GM11168 (cell line): ENCODE measurements around the gene DNM2.

Experiments used
- in situ Hi-C: fragments of 300-500 bp; cut with MboI; formaldehyde crosslinking; loops from one replicate; pipeline ENCODE4 v1.12.0; 2022; ENCODE audit warnings: low sequenced_read_pairs; ENCODE audit not compliant: unreplicated experiment

The DNM2 gene

DNA sequence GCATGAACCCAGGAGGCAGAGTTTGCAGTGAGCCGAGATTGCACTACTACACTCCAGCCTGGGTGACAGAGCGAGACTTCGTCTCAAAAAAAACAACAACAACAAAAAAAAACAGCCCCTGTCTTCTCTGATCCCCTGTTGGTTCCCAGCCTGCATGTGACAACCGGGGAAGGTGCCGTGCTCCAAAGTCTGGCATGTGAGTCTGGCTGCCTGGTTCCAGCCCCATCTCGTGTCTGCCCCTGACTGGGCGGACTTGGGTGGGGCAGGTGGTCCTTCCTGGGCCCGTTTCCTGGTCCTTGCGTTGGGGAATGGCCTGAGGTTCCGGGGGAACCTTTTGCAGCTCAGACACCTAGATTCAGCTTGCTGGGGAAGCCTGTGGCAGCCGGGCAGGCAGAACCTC lies 50.5 kb downstream of the DNM2 start:
- in situ Hi-C loops, result no loop called here

DNA sequence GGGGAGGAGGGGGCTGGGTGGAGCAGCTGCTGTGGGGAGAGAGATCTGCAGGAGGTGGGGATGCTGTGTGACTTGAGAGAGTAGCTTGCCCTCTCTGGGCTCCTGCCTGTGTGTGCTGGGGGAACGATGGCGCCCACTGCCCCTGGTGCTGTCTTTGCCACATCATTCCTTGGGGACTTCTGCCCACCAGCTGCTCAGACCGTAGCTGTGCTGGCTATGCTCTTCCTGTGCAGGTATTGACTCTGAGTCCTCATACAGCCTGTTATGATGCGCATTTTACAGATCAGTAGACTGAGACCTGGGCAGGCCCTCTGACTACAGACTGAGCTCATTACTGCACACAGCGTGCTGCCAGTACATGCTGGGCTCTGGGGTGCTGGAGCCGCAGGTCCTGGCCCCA lies 51.1 kb downstream of the DNM2 start:
- in situ Hi-C loops, result no loop called here

DNA sequence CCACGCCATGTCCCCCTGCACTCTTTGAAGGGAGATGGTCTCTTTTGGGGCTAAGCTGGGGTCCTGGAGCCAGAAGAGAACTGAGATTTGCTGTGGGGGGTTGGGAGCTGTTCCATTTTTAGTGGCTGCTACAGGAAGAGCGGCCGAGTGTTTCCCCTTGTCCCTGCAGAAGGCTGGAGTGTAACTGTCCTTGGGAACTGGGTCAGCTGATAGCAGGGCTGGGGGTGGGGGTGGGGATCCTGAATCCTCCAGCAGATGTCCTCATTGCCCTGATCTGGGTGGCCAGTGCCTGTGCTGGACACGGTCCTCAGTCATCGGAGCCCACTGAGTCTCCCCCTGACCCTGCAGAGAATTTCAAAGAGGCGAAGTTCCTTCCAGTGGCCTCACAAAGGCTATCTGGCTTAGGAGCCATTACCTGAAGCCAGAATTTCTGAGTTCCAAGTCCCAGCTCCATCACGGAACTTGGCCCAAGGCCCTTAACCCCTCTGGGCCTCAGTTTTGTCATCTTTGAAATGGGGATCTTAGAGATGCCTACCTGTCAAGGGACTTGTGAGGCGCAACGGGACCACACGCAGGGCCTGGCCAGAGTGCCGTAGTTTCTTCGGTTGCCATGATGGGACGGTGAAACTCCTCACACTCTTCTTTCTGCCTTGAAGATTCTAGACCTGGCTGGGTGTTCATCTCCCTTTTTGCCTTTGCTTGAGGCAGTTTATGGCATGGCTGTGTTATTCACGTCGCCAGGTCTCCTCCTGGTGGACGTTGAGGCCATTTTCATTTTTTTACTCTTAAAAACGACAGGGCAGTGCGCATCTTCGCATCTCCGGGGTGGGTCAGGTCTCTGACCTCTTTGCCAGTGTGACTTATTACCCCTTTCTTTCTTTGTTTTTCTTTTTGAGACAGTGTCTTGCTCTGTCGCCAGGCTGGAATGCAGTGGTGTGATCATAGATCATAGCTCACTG lies 51.9 kb downstream of the DNM2 start:
- in situ Hi-C loops, result no loop called here

DNA sequence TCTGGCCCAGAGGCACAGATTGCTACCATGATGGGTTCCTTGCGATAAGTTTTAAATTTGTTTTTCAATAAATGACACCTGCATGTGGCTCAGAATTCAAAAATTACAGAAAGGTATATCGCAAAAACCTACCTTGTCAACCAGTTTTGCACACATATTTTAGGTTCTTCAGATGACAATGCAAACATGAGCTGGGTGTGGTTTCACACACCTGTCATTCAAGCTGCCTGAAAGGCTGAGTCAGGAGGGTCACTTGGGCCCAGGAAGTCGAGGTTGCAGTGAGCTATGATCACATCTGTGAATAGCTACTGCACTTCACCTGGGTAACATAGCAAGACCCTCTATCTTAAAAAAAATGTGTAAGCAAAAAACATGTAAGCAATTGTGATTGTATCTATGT lies 56.1 kb downstream of the DNM2 start:
- in situ Hi-C loops, result no loop called here

DNA sequence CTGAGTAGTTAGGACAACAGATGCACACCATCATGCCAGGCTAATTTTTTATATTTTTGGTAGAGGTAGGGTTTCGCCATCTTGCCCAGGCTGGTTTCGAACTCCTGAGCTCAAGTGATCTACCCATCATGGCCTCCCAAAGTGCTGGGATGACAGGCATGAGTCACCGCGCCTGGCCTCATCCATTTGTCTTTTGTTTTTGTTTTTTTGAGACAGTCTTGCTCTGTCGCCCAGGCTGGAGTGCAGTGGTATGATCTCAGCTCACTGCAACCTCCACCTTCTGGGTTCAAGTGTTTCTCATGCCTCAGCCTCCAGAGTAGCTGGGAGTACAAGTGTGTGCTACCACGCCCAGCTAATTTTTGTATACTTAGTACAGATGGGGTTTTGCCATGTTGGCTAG lies 57.0 kb downstream of the DNM2 start:
- in situ Hi-C loops, result no loop called here

DNA sequence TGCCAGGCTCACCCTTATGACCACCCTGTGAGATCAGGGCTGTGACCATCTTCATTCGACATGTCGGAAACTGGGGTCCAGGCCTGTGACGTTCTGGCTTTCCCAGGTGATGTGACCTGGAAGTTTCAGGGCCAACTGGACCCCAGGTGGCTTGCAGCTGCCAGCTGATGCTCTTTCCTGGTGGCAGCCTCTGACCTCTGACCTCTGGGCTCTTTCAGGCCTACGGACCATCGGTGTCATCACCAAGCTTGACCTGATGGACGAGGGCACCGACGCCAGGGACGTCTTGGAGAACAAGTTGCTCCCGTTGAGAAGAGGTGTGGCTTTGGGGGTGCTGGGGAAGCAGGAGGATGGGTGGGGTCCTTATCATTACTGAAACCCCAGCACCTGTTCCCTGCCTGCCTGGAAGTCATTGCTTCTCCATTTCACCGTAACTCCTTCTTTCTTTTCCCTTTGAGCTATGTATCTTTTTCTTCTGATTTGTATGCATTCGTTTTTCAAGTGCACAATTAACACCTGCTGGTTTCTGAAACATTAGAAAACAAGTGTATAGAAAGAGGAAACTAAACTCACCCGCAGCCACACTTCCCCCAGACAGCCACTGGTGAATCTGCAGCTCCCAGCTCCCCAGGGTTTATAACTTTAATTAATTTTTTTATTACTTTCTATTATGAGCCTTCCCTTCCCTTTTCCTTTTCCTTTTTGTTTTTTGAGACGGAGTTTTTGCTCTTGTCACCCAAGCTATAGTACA lies 59.2 kb downstream of the DNM2 start:
- in situ Hi-C loops, result no loop called here

DNA sequence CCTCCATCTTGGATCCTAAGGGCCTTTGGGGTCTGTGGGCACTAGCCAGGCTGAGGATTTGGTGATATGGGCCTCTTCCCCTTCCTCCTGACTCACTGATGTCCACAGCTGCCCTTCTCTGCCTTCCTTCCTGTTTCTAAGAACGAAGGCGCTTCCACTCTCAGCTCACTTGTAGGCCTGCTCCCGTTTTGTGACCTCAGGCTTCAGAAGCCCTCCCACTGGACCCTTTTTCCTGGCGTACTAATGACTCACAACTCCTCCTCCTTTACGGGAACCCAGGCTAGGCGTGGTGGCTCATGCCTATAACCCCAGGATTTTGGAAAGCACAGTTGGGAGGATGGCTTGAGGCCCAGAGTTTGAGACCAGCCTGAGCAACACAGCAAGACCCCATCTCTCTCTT lies 62.5 kb downstream of the DNM2 start:
- in situ Hi-C loops, result no loop called here

DNA sequence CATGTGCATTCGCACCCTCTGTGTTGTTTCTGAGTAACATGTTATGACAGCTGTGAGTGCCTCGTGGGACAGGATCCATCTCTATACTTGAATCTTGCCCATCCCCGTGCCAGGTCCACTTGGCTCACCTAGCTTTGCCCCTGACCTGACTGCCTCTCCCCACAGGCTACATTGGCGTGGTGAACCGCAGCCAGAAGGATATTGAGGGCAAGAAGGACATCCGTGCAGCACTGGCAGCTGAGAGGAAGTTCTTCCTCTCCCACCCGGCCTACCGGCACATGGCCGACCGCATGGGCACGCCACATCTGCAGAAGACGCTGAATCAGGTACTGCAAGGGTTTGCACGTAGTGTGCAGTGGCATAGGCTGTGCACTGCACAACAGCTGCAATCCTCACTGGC lies 64.9 kb downstream of the DNM2 start:
- in situ Hi-C loops, result no loop called here

DNA sequence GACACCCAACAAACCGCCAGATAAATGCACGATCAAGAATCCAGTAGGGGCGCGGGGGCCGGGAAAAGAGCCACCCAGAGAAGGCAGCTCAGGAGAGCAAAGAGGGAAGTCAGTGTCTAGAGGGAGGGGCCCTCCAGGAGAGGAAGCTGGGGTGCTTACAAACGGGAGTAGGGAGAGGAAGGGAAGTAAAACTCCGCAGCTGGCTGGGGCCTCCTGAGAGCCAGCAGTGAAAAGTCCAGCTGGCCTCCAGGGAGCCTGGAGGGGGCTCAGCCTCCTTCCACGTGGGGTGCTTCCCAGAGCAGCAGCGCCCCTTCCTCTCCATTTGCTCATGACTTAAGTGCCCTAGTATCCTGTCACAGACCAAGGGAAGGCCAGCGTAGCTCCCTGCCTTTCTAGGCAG lies 66.4 kb downstream of the DNM2 start:
- in situ Hi-C loops, result no loop called here

DNA sequence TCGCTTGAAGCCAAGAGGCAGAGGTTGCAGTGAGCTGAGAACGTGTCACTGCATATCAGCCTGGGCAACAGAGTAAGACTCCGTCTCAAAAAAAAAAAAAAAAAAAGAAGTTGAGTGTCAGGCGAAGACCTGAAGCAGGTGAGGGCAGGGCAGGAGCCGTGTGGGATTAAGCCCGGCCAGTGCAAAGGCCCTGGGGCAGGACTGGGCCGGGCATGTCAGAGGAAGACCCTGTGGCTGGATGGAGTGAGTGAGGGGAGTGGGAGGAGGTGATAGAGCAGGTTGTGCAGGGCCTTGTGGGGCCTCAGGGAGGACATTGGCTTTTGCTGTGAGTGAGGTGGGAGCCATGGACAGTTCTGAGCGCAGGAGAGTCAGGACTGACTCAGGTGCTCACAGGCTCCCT lies 70.3 kb downstream of the DNM2 start:
- in situ Hi-C loops, result no loop called here

DNA sequence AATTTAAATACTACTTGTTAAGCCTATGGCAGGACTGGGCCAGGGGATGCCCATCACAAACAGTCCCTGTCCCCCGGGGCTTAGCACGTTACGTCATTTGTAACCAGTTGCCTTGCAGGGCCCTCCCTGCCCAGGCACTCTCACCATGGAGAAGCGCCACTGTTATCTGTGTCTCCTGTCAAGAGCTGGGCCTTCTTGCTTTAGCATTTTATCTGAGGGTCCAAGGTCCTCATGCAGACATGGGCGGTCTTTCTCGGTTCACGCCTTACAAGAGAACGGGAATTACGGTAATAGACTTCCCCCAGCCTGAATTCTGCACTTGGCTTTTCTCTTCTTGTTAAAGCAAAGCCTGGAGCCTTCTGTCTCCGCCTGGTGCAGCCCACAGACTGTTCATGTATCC lies 72.0 kb downstream of the DNM2 start:
- in situ Hi-C loops, result no loop called here

DNA sequence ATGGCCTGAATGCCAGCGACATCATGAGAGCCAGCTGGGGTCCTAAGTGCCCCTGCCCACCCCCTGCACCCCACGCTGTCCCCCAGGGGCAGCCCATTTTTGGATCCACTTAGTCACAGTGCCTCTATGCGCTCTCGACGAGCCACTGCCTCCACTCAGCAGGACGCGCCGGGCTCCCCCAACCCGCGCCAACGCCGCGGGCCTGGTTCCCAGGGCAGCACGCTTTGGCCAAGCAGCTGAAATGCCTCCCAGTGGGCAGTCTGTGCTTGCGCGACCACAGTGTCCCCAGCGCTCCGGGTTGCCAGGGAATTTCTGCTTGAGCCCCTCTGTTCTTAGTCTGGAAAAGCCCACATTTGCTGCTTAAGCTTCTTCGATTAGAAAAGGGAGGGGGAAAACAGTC lies 78.8 kb downstream of the DNM2 start:
- in situ Hi-C loops, result no loop called here

DNA sequence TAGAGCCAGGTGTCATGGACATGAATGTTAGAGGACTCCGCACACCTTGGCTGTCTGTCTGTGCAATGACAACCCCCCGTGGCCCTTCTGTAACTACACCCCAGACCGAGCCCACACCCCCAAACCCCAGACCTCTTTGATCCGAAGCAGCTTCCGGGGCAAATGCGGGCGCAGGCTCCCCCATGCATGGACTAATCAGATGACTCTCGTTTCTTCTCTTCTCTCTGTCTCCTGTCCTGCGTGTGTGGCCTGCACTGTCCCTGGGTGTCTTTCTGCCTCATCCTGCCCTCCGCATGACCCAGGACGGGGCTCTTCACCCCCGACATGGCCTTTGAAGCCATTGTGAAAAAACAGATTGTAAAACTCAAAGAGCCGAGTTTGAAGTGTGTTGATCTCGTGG lies 79.2 kb downstream of the DNM2 start:
- in situ Hi-C loops, result no loop called here

DNA sequence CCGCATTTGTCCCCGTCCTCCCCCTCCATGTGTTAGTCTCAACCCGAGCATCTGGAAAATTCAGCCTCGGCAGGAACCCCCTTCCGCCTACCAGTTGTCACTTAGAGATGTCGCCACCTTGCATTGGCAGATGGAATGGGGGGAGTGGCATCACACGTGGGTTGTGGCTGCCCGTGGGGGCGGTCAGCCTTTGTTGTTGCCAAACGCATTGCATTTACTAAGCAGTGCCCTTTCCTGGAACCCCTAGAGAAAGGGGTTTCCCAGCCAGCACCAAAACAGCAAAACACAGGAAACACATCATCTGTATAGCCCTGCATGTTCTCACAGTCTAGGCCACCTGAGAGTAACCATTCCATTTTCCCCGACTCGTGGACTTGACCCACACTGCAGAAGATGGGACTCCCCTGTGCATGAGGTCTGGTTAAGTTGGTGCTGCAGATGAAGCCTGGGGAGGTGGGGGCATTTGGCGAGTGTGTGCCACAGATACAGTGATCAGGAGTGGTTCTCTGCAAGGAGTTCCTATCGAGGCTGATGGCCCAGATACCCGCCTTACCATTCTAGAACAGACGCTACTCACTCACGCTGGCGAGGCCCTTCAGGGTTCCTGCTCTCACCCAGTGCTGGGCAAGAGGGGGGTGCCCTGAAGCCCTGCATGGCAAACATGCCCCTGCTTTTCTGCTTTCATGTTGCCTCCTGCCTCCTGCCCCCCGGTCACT lies 79.8 kb downstream of the DNM2 start:
- in situ Hi-C loops, result no loop called here

DNA sequence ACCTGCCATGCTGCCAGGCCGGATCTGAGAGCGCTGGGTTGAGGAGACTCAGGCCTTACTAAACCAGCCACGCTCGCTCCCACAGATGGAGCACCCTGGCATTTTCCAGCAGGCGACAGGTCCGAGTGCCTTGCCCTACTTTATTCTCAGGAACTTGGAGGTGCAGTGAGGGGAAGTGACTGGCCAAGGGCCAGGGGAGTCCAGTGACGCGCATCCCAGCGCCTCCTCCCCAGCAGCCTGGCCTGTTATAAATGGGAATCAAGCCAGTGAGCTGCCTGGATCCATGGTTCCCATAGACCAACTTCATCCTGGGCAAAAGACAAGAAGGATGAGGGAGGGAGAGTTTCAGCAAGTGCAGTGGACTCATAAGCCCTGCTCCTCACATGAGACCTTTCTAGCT lies 82.6 kb downstream of the DNM2 start:
- in situ Hi-C loops, result no loop called here

DNA sequence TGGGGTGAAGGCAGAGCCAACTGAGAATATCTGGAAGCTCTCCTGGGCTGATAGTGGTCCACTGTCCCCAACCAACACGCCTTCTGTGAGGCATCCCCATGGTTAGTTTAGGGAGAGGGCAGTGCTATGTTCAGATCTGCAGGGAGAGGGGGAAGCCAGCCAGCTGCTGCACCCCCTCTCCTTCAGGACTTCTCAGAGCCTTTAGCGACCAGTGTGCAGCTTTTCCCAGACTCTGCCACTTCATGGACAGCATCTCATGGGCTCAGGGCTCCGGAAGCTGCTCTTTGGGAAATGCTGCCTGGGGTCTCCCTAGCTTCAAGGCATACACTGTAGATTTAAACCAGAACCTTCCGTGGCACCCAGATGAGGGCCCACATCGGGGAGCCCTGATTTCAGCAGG lies 84.6 kb downstream of the DNM2 start:
- in situ Hi-C loops, result no loop called here

DNA sequence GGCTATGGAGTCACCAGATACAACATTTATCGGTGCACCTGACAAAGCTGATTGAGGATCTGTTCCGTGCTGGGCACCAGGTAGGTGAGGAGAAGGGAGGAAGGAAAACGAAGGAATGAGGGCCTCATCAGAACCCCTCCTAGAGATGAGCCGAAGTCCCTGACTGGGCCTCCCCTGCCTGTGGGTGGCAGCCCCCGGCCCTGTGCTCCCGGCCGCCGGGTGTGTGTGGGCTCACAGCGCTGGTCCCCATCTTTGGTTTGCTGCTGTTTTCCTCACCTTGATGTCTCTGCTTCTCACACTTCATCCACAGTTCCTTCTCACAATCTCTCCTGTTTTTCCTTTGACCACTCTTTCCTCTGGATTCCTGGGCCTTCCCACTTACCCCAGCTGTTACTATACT lies 85.4 kb downstream of the DNM2 start:
- in situ Hi-C loops, result no loop called here

DNA sequence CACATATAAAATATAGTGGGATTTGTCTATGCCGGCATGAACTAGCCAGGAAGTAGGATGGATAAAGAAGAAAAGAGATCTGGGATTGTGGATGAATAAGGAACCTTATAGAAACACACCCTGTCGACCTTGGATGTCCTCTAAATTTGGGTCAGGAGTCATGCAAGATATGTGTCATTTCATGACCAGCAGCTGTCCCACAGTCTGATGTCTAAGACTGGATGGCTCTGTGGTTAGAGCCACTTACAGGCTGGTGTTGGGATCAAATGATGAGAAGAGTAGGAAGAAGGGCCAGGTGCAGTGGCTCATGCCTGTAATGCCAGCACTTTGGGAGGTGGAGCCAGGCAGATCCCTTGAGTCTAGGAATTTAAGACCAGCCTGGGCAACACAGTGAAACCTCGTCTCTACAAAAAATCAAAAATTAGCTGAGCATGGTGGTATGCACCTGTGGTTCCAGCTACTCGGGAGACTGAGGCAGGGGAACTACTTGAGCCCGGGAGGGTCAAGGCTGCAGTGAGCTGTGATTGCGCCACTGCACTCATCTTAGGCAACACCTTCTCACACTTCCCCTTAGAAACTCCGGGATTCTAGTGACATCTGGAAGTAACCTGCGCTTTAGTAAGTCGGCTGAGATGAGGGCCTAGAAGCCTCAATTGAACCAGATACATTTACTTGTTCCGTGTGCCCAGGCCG lies 87.3 kb downstream of the DNM2 start:
- in situ Hi-C loops, result no loop called here

DNA sequence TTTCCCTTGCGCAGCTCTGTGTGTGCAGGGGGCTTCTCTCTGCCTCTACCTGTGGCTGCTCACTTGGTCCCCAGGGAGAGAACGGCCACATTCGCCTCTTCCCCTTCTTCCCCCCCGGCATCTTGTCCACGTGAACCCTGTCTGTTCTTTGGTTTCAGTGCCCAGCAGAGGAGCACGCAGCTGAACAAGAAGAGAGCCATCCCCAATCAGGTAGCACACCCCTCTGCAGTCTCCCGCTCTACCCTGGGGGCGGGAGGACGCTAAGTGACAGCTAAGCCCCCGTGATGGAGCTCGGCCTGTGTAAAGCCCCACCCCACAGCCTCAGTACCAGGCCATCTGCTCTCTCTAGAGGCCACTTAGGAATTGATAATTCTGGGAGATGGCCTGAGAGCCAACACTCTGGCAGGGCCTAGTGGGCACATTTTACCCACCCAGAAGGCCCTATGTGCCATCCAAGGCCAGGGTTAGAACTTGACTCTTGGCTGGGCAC lies 87.9 kb downstream of the DNM2 start:
- in situ Hi-C loops, result no loop called here

DNA sequence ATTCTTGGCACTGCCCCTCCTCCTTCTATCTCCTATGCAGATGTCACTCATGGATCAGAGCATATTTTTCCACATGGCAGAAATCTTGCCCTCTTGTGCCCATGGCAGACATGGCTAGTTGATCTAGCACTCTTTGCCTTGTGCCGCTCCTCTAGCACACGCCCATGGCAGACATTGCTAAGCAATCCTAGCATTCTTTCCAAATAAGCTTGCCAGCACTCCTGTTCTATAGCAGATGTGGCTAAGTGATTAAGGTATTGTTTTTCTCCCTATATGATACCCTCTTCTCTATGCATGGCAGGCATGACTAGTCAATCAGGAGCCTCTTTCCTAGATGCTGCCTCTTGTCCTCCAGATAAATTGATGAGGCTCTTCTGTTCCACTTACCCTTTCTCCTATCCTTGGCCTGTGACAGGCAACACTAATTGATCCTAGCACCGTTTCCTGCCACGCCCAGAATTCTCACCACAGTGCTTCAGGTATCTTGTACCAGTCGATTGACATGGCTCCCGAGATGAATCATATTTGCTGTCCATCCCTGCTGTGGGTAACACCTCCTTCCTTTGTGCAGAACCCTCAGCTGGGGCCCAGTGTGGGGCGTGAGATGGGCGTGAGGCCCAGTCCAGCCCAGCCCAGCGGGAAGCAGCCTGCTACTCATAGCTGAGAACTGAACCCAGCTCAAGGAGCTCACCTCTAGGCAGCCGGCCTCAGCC lies 91.2 kb downstream of the DNM2 start:
- in situ Hi-C loops, result no loop called here
